Smooth muscle cell (in vitro differentiated cells): ENCODE data around the gene KRT77. TPM values are rescaled to one million over a fixed set of nuclear protein-coding genes. Genes with fewer than 3 reads are reported as not detected.

Experiments used
- DNase-seq: peaks from one replicate; lab custom pipeline; 2025; ENCODE audit not compliant: unreplicated experiment; lab: John Stamatoyannopoulos, UW
- H2AFZ ChIP-seq: fragments of 200-600 bp; sonication (generic); 2 replicates; pipeline ENCODE4 v1.6.0; 2016; ENCODE audit warnings: antibody characterized with exemption, low read depth, mild to moderate bottlenecking
- H3F3A ChIP-seq: fragments of 200-600 bp; sonication (generic); 2 replicates; pipeline ENCODE4 v1.6.0; 2017; ENCODE audit warnings: antibody characterized with exemption, low read depth
- H3K27ac ChIP-seq: fragments of 200-600 bp; sonication (generic); 2 replicates; pipeline ENCODE4 v1.5.1; 2016; ENCODE audit warnings: low read depth, mild to moderate bottlenecking
- H3K27me3 ChIP-seq: fragments of 200-600 bp; sonication (generic); 2 replicates; pipeline ENCODE4 v1.6.1; 2016; ENCODE audit warnings: low read depth, mild to moderate bottlenecking
- H3K36me3 ChIP-seq: fragments of 200-600 bp; sonication (generic); 2 replicates; pipeline ENCODE4 v1.5.1; 2016; ENCODE audit warnings: low read depth
- H3K4me1 ChIP-seq: fragments of 200-600 bp; sonication (generic); 2 replicates; pipeline ENCODE4 v1.5.1; 2016; ENCODE audit warnings: low read depth
- H3K4me2 ChIP-seq: fragments of 200-600 bp; sonication (generic); 2 replicates; pipeline ENCODE4 v1.6.0; 2016; ENCODE audit warnings: mild to moderate bottlenecking
- H3K4me3 ChIP-seq: fragments of 200-600 bp; sonication (generic); 2 replicates; pipeline ENCODE4 v1.5.1; 2016; ENCODE audit warnings: mild to moderate bottlenecking
- H3K79me2 ChIP-seq: fragments of 200-600 bp; sonication (generic); 2 replicates; pipeline ENCODE4 v1.6.0; 2016; ENCODE audit warnings: low read depth, mild to moderate bottlenecking
- H3K9ac ChIP-seq: fragments of 200-600 bp; sonication (generic); 2 replicates; pipeline ENCODE4 v1.6.0; 2016; ENCODE audit warnings: low read depth
- H3K9me3 ChIP-seq: fragments of 200-600 bp; sonication (generic); replicated peaks from 2 replicates; pipeline ENCODE4 v1.5.1; 2016; ENCODE audit warnings: low read depth
- H4K20me1 ChIP-seq: fragments of 200-600 bp; sonication (generic); 2 replicates; pipeline ENCODE4 v1.6.0; 2016; ENCODE audit warnings: low read depth
- CTCF ChIP-seq: fragments of 200-600 bp; sonication (generic); IDR thresholded peaks from 2 replicates; pipeline ENCODE4 v1.5.1; 2017; ENCODE audit warnings: borderline replicate concordance, mild to moderate bottlenecking, antibody characterized with exemption; ENCODE audit not compliant: insufficient read depth, poor library complexity, severe bottlenecking
- WGBS: methylation state at CpG from one replicate; pipeline ENCODE4 v1.1.7; 2016; ENCODE audit warnings: low lambda C conversion rate; 5-methylcytosine and 5-hydroxymethylcytosine counted together
- polyA plus RNA-seq: library from polyadenylated mRNA; unstranded; fragments of >200 nt; fragmentation: Nextera tagmentation; extraction: Ambion mirVana; gene quantifications from 2 replicates; pipeline ENCODE4 v1.2.1, GENCODE V29; 2016
- total RNA-seq: library from RNA; depleted of rRNA; stranded (reverse); fragments of >200 nt; gene quantifications from 2 replicates; pipeline ENCODE4 v1.2.3, GENCODE V29; 2014

KRT77 gene
- total and polyA plus RNA-seq, 2 experiments from 2014 or later, result 3.8 TPM; not detected in 1

GRCh38 chr12:52645120-52645761 lies 58.1 kb downstream of the KRT77 start:
- Histone ChIP-seq H3K27ac (no peak overlapping the region), H3K4me2 (no peak overlapping the region), H3K4me3 (no peak overlapping the region), H3K79me2 (no peaks in the 10 kb centered on the region), H3K36me3 (no peaks in the 10 kb centered on the region), H2AFZ (no peak overlapping the region), H3K27me3 (peaks cover 50% of the 10 kb centered on the region), H3K4me1 (peaks cover 3% of the 10 kb centered on the region), H3K9me3 (no peaks in the 10 kb centered on the region), H3F3A (no peaks in the 10 kb centered on the region), H3K9ac (no peak overlapping the region), H4K20me1 (no peaks in the 10 kb centered on the region)
- WGBS, result 87% methylated on average over 7 of the region's 7 CpGs
- no peak for TF ChIP-seq CTCF
- DNase-seq, result no peak

- H3K27me3 ChIP-seq, result peaks cover 53% of the 10 kb centered on the region
- H2AFZ ChIP-seq, result no peak overlapping the region
- no peak overlapping the region for H3K4me3 ChIP-seq
- H3K4me2 ChIP-seq, result no peak overlapping the region
- no peaks in the 10 kb centered on the region for H3K79me2 ChIP-seq
- no peak for DNase-seq
- H3K27ac ChIP-seq, result no peak overlapping the region
- WGBS, result 91% methylated on average over 6 of the region's 6 CpGs
- H3K9me3 ChIP-seq, result no peaks in the 10 kb centered on the region
- H3K9ac ChIP-seq, result no peak overlapping the region
- no peaks in the 10 kb centered on the region for H3K4me1 ChIP-seq
- H4K20me1 ChIP-seq, result no peaks in the 10 kb centered on the region
- no peak for TF ChIP-seq CTCF
- H3K36me3 ChIP-seq, result no peaks in the 10 kb centered on the region
- H3F3A ChIP-seq, result no peaks in the 10 kb centered on the region
These were observed 59.3 kb downstream of the KRT77 start for GRCh38 chr12:52644078-52644415.

GRCh38 chr12:52643233-52644077 lies 59.9 kb downstream of the KRT77 start:
- no peak overlapping the region for H3K27ac ChIP-seq
- H3K27me3 ChIP-seq, result peaks cover 59% of the 10 kb centered on the region
- no peak for TF ChIP-seq CTCF
- no peak for DNase-seq
- no peaks in the 10 kb centered on the region for H4K20me1 ChIP-seq
- H3K9ac ChIP-seq, result no peak overlapping the region
- H3F3A ChIP-seq, result no peaks in the 10 kb centered on the region
- H3K9me3 ChIP-seq, result no peaks in the 10 kb centered on the region
- 83% methylated on average over 10 of the region's 10 CpGs for WGBS
- H3K79me2 ChIP-seq, result no peaks in the 10 kb centered on the region
- H3K4me3 ChIP-seq, result no peak overlapping the region
- no peaks in the 10 kb centered on the region for H3K4me1 ChIP-seq
- H3K4me2 ChIP-seq, result no peak overlapping the region
- H2AFZ ChIP-seq, result no peak overlapping the region
- H3K36me3 ChIP-seq, result no peaks in the 10 kb centered on the region

GRCh38 chr12:52641468-52641867 lies 61.9 kb downstream of the KRT77 start:
- 85% methylated on average over 4 of the region's 4 CpGs for WGBS
- peaks cover 59% of the 10 kb centered on the region for H3K27me3 ChIP-seq
- TF ChIP-seq CTCF, result no peak

More at GRCh38 chr12:52641468-52641867, 61.9 kb downstream of the KRT77 start:
- no peak overlapping the region for H3K27ac ChIP-seq
- no peak overlapping the region for H3K4me2 ChIP-seq
- no peak for DNase-seq
- no peak overlapping the region for H3K4me3 ChIP-seq
- H3K9ac ChIP-seq, result no peak overlapping the region
- no peaks in the 10 kb centered on the region for H3K36me3 ChIP-seq
- no peaks in the 10 kb centered on the region for H3K4me1 ChIP-seq
- no peaks in the 10 kb centered on the region for H4K20me1 ChIP-seq
- no peaks in the 10 kb centered on the region for H3K79me2 ChIP-seq
- no peaks in the 10 kb centered on the region for H3F3A ChIP-seq
- H3K9me3 ChIP-seq, result no peaks in the 10 kb centered on the region
- no peak overlapping the region for H2AFZ ChIP-seq
